Heart right ventricle (tissue), 16 donors: ENCODE data around the gene CD48. TPM values are rescaled to one million over a fixed set of nuclear protein-coding genes. Genes with fewer than 3 reads are reported as not detected.

Source experiments
- ATAC-seq, 8 donors: fragments of 200-7000 bp; cut with Tn5 transposase; one replicate each; pipeline ENCODE4 v1.9.1; 2020; ENCODE audit warnings: mild to moderate bottlenecking in 8 of 8, moderate library complexity in 8 of 8, moderate number of reproducible peaks in 1 of 8
- DNase-seq, 2 donors: peaks; one replicate each; pipeline ENCODE4 v3.0.0-alpha.2; 2020
- H3K27ac ChIP-seq, 10 donors: fragments of 200-600 bp; sonication (generic) in 2 of 10; one replicate each; pipeline versions ENCODE4 v1.5.0 to v1.8.0; 2020 to 2022; ENCODE audit warnings: mild to moderate bottlenecking in 3 of 10
- H3K27me3 ChIP-seq, 7 donors: fragments of 200-600 bp; one replicate each; pipeline ENCODE4 v1.8.0; 2021 to 2022; ENCODE audit warnings: mild to moderate bottlenecking in 2 of 7
- H3K36me3 ChIP-seq, 9 donors: fragments of 200-600 bp; sonication (generic) in 1 of 9; one replicate each; pipeline versions ENCODE4 v1.5.0 to v1.8.0; 2020 to 2022; ENCODE audit warnings: mild to moderate bottlenecking in 2 of 9
- H3K4me1 ChIP-seq, 9 donors: fragments of 200-600 bp; sonication (generic) in 1 of 9; one replicate each; pipeline versions ENCODE4 v1.5.0 to v1.8.0; 2020 to 2022; ENCODE audit warnings: mild to moderate bottlenecking in 4 of 9
- H3K4me3 ChIP-seq, 10 donors: fragments of 200-600 bp; sonication (generic) in 2 of 10; one replicate each; pipeline versions ENCODE4 v1.5.0 to v1.8.0; 2020 to 2022; ENCODE audit warnings: mild to moderate bottlenecking in 7 of 10, moderate library complexity in 2 of 10
- H3K9me3 ChIP-seq, 11 donors: fragments of 200-600 bp in 10 of 11; sonication (generic) in 2 of 11; one replicate each; pipeline versions ENCODE4 v1.5.0 to v1.8.0; 2013 to 2022; ENCODE audit warnings: mild to moderate bottlenecking in 2 of 11, control low read depth in 1 of 11, moderate library complexity in 1 of 11
- CTCF ChIP-seq, 9 donors: fragments of 200-600 bp; sonication (generic) in 2 of 9; IDR thresholded peaks; one replicate each; pipeline versions ENCODE4 v1.5.0 to v1.8.0; 2021 to 2022; ENCODE audit warnings: antibody characterized with exemption in 9 of 9, mild to moderate bottlenecking in 5 of 9, moderate library complexity in 1 of 9
- WGBS, 2 donors: extraction: QIAGEN DNeasy Blood & Tissue Kit; methylation state at CpG; one replicate each; pipeline ENCODE4 v1.1.7; 2013; ENCODE audit warnings: inconsistent platforms in 1 of 2; 5-methylcytosine and 5-hydroxymethylcytosine counted together
- intact Hi-C, 10 donors: fragments of 100-400 bp; cut with DNase I; formaldehyde crosslinking; loops; one replicate each; pipeline versions ENCODE4 v1.11.1 to v1.14.2; 2022
- polyA plus RNA-seq, 2 donors: library from polyadenylated mRNA; stranded (reverse); fragments of 200-250 nt; gene quantifications; one replicate each; pipeline ENCODE4 v1.2.3, GENCODE V29; 2013
- total RNA-seq, 10 donors: library from RNA; stranded (reverse); fragmentation: NEBNext Ultra II Directional in 3 of 10; extraction: Animal tissue kit (Norgen Biotek cat#: 25700) in 3 of 10; gene quantifications; one replicate each; pipeline versions ENCODE4 v1.2.1 to v1.2.4, GENCODE V29; 2021 to 2023
- donor health status: Arrhythmogenic right ventricular cardiomyopathy.
- donor health status: ischemic (EF 13 %, LVEDD 7.1; RV severe dilation, severe dysfunction).
- donor health status: healthy with polysubstance abuse.
- donor health status: DM: no; HTN: yes; CAD: no.
- donor health status: DM: no; HTN: no; CAD: no.
- donor health status: ischemic (EF 25% LVEDD 6.9; RV normal size, moderate dysfunction).
- donor health status: ischemic (EF 25% LVEDD 5.7; RV mildly dilated, moderate dysfunction).
- donor health status: healthy.
- donor health status: DM: yes; HTN: yes; CAD: no.
- donor health status: Ischemic cardiomyopathy.
- donor health status: ischemic (EF 35%, LVEDD 5.7; RV mildly dilated, moderate dysfunction).
- donor health status: nonischemic (EF 11% LVEDD 7.7; RV severe dilation, severe dysfunction).
- donor health status: DM: yes; HTN: yes; CAD: no.
- donor health status: PGD.
- donor health status: ischemic (EF 29% LVEDD 5.4; RV normal size, mild dysfunction).
- donor health status: nonischemic (EF 23%, LVEDD 6.1; RV moderate dilation, normal function).

Gene CD48
- total and polyA plus RNA-seq, 12 donors: 0.40 to 20.9 (median 0.96) TPM

DNA sequence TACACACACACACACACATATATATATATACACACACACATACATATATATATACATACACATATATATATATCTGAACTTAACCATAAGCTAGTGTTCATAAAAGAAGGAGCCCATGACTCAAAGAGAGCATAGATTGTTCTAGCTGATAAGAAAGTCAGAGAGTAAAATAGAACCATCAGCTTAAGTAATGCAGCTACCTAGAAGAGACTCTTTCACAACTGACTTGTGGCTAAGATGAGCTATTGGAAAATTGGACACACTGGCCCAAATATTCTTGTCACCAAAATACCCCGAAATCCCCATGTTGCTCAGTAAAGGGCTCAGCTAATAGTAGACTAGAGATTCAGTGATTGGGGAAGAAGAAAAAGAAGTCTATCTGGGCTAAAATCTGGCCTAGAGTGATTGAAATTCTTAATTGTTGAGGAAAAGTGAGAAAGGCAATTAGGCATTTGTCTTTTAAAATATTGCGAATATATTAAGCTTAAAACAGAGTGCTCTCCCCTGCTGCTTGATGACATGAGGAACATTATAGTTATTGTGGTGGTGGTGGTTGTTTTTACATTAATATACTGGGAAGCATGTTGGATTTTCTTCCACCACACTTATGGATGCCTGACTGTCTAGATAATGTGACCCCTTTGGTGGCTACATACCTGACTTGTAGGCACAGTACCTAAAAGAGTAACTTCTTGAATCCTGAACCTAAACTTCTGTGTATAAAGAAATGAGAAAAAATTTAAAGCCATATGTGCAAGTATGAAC is 71.1 kb downstream of the CD48 start:
- intact Hi-C loops: no loop called here
- WGBS, 2 donors: 95 to 97% methylated on average over 2 of the region's 2 CpGs

DNA sequence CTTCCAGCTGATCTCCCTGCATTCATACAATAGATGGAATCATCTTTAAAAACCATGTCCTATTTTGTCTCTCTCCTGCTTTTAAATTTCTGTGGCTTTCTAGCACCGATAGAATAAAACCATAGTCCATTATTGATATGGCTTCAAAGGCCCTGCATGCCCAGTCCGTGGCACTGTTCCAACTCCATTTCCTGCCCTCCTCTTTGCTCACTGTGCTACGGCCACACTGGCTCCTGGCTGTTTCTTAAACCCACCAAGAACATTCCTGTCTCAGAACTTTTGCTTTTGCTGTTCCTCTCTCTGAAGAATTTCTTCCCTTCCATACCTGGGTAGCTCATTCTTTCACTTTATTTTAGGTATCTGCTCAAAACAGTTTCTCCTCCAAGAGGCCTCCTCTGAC is 72.0 kb downstream of the CD48 start:
- intact Hi-C loops: no loop called here
- H3K36me3 ChIP-seq: peaks cover 0 to 10% (median 0%) of the 10 kb centered on the region in 9 donors
- H3K9me3 ChIP-seq: no peaks in the 10 kb centered on the region
- ATAC-seq (no peak), DNase-seq (no peak)
- whole genome bisulfite sequencing, 2 donors: 35 to 48% methylated on average over 3 of the region's 3 CpGs
- H3K27ac ChIP-seq: peak overlapping the region in 1 of 10 donors; percentile 81
- H3K4me1 ChIP-seq: peaks cover 0 to 56% (median 0%) of the 10 kb centered on the region in 9 donors
- no peak overlapping the region for H3K4me3 ChIP-seq
- no peak for TF ChIP-seq CTCF (IDR thresholded peaks at IDR 0.05)
- peaks cover 0 to 5% (median 0%) of the 10 kb centered on the region in 7 donors for H3K27me3 ChIP-seq

More for the DNA sequence above, 71.1 kb downstream of the CD48 start:
- DNase-seq (no peak), ATAC-seq (no peak)
- Histone ChIP-seq H3K36me3 (peaks cover 0 to 10% (median 0%) of the 10 kb centered on the region in 9 donors), H3K27ac (peak overlapping the region in 1 of 10 donors; percentile 52), H3K27me3 (peaks cover 0 to 7% (median 0%) of the 10 kb centered on the region in 7 donors), H3K9me3 (no peaks in the 10 kb centered on the region), H3K4me1 (peaks cover 0 to 58% (median 0%) of the 10 kb centered on the region in 9 donors), H3K4me3 (no peak overlapping the region)
- TF ChIP-seq CTCF (IDR thresholded peaks at IDR 0.05): no peak

DNA sequence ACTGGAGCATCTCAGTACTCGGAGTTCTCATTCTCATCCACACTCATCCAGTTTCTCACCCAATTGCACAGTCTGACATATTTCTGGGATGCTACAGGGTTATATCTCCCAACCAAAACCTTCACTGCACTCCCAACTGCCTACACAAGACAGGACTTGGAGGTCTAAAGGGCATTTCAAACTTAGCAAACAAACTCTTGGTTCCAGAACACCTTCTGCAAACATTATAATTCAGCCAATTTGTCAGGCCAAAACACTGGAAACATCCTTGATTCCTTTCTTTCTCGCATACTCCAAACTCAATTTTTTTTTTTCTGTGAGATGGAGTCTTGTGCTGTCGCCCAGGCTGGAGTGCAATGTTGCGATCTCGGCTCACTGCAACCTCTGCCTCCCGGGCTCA is 72.7 kb downstream of the CD48 start:
- intact Hi-C loops: no loop called here
- 92 to 95% methylated on average over 6 of the region's 6 CpGs for WGBS, 2 donors
- no peak for DNase-seq

GRCh38 chr1:160638540-160638857 is 73.1 kb downstream of the CD48 start:
- intact Hi-C loops: no loop called here
- 37 to 48% methylated on average over 3 of the region's 3 CpGs for WGBS, 2 donors
- H3K36me3 ChIP-seq: peaks cover 0 to 10% (median 0%) of the 10 kb centered on the region in 9 donors

More for the DNA sequence above, 72.7 kb downstream of the CD48 start:
- H3K9me3 ChIP-seq: no peaks in the 10 kb centered on the region
- H3K4me1 ChIP-seq: peaks cover 0 to 56% (median 0%) of the 10 kb centered on the region in 9 donors
- peaks cover 0 to 10% (median 0%) of the 10 kb centered on the region in 9 donors for H3K36me3 ChIP-seq
- ATAC-seq: no peak
- no peak for TF ChIP-seq CTCF (IDR thresholded peaks at IDR 0.05)
- H3K4me3 ChIP-seq: no peak overlapping the region
- H3K27me3 ChIP-seq: no peaks in the 10 kb centered on the region
- H3K27ac ChIP-seq: peak overlapping the region in 1 of 10 donors; percentile 81

More at GRCh38 chr1:160638540-160638857, 73.1 kb downstream of the CD48 start:
- Histone ChIP-seq H3K27me3 (no peaks in the 10 kb centered on the region), H3K9me3 (no peaks in the 10 kb centered on the region), H3K4me1 (peaks cover 0 to 56% (median 0%) of the 10 kb centered on the region in 9 donors), H3K27ac (peak overlapping the region in 1 of 10 donors; percentile 81), H3K4me3 (no peak overlapping the region)
- TF ChIP-seq CTCF (IDR thresholded peaks at IDR 0.05): no peak
- ATAC-seq (no peak), DNase-seq (no peak)
